ENCODE data around the gene TPX2. TPM values are rescaled to one million over a fixed set of nuclear protein-coding genes. Genes with fewer than 3 reads are reported as not detected.

Gene TPX2
- total RNA-seq, 6 experiments from 2014 or later, result 0.56 to 8.3 (median 2.8) TPM

DNA sequence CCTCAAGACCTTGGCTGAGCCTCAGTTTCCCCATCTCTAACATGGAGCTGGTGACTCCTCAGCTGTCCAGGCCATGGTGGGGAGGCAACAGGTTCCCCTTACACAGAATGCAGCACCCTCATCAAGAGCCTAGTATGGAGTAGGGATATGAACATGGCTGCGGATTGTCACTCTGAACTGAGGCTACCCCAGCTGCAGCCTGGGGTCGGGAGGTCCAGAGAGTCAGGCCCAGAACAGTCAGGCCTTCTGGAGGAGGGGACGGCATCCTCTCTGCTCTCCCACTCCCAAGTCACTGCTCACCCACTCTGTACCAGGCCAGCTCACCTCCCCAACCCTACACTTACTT lies 107.7 kb downstream of the TPX2 start:
- no peak for DNase-seq
- Histone ChIP-seq H3K4me1 (no peaks in the 10 kb centered on the region), H3K9me3 (no peaks in the 10 kb centered on the region), H3K4me3 (no peak overlapping the region), H3K27ac (no peak overlapping the region), H3K27me3 (no peaks in the 10 kb centered on the region), H3K36me3 (no peaks in the 10 kb centered on the region)
- intact Hi-C loops (cut with DNase I), result loop anchor here in 1 of 2 donors (10.0 kb wide), 1 partner anchor 248 kb away; no protein-coding TSS in a partner anchor
- no peak for ATAC-seq
- TF ChIP-seq POLR2A (IDR thresholded peaks at IDR 0.05), result no peak
- TF ChIP-seq, protein P1, sequence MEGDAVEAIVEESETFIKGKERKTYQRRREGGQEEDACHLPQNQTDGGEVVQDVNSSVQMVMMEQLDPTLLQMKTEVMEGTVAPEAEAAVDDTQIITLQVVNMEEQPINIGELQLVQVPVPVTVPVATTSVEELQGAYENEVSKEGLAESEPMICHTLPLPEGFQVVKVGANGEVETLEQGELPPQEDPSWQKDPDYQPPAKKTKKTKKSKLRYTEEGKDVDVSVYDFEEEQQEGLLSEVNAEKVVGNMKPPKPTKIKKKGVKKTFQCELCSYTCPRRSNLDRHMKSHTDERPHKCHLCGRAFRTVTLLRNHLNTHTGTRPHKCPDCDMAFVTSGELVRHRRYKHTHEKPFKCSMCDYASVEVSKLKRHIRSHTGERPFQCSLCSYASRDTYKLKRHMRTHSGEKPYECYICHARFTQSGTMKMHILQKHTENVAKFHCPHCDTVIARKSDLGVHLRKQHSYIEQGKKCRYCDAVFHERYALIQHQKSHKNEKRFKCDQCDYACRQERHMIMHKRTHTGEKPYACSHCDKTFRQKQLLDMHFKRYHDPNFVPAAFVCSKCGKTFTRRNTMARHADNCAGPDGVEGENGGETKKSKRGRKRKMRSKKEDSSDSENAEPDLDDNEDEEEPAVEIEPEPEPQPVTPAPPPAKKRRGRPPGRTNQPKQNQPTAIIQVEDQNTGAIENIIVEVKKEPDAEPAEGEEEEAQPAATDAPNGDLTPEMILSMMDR (IDR thresholded peaks at IDR 0.05), result no peak
- 36% methylated on average over 2 of the region's 3 CpGs for WGBS (ENCODE audit: insufficient coverage, low coverage, low lambda C conversion rate, missing lambda C conversion rate)

DNA sequence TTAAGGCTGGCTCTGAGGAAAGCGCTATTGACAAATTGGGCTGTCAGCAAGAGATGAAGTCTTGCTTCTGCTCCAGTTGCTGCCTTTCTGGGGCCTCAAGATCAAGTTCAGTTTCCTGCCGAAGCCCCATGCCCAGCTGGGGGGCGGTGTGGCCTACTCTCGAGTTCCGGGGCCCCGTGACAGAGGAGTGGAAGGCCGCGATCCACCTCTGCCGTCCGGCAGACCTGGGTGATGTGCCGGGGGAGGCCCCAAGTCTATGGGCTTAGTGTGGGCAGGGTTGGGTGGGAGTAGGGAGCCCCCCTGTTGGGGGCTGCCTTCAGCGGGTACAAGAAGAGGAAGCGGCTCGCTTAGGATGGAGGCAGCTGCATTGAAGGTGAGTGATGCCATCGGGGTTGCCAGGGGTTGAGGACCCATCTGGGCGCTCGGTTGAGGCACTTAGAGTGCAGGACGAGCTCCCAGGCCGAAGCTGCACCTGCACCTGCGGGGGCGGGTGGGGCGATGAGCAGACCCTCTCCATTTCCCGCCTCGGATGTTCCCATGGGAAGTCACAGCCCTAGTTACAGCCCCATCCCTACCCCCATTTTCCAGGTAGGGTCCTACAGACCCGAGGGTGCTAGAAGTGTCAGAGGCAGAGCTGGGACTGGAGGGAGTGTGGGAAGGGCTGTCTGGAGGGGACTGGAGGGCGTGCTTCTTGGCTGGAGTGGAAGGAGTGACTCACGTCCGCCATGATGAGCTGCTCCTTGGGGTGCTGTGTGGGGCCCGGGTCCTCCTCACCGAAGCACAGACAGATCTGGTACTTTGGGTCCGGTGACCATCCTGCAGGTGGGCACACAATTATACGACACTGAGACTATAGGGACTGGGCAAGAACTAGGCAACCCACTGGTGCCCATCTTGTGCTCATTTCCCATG lies 109.3 kb downstream of the TPX2 start:
- intact Hi-C loops (cut with DNase I), result loop anchor here in 1 of 2 donors (10.0 kb wide), 1 partner anchor 246 kb away; no protein-coding TSS in a partner anchor
- WGBS (ENCODE audit: insufficient coverage, low coverage, low lambda C conversion rate, missing lambda C conversion rate), result 67% methylated on average over 9 of the region's 32 CpGs
- Histone ChIP-seq H3K36me3 (no peaks in the 10 kb centered on the region), H3K9me3 (no peaks in the 10 kb centered on the region), H3K4me1 (no peaks in the 10 kb centered on the region), H3K27ac (no peak overlapping the region), H3K27me3 (no peaks in the 10 kb centered on the region), H3K4me3 (no peak overlapping the region)
- TF ChIP-seq, protein P1 (IDR thresholded peaks at IDR 0.05), result no peak
- TF ChIP-seq POLR2A (IDR thresholded peaks at IDR 0.05), result no peak
- DNase-seq (no peak), ATAC-seq (no peak)

DNA sequence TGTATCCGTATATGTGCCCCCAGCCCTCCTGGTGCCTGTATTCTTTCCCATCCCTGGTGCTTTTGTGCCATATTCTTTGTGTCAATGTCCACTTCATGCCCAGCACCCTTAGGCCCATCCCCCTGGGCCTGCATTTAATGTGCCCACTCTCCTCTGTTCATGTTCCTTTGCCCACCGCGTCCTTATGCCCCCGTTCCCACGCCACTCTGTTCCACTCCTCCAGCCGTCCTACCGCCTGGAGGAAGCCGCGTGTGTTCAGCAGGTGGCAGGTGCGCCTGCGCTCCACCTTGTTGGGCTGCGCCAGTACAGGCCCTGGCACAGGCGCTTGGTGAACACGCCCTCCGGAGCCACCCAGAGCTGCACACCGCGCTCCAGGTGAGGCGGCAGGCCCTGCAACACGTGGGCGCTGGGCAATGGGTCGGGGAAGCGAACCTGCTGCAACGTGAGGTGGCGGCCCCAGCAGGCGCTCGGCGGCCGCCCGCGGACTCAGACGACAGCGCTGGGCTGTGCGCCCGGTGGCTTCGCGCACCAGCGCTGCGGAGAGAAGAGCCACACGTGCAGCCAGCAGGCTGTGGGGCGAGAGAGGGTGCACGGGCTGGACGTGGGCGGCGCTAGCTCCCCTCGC lies 110.3 kb downstream of the TPX2 start:
- no peaks in the 10 kb centered on the region for H3K4me1 ChIP-seq
- no peaks in the 10 kb centered on the region for H3K36me3 ChIP-seq
- TF ChIP-seq, protein P1 (IDR thresholded peaks at IDR 0.05), result no peak
- no peak for TF ChIP-seq POLR2A (IDR thresholded peaks at IDR 0.05)
- intact Hi-C loops (cut with DNase I), result loop anchor here in 1 of 2 donors (10.0 kb wide), 1 partner anchor 245 kb away; no protein-coding TSS in a partner anchor
- DNase-seq, result no peak
- WGBS (ENCODE audit: insufficient coverage, low coverage, low lambda C conversion rate, missing lambda C conversion rate), result 17% methylated on average over 29 of the region's 45 CpGs
- H3K27me3 ChIP-seq, result no peaks in the 10 kb centered on the region
- H3K4me3 ChIP-seq, result no peak overlapping the region
- no peaks in the 10 kb centered on the region for H3K9me3 ChIP-seq
- ATAC-seq, result no peak
- no peak overlapping the region for H3K27ac ChIP-seq

Small RNA genes within 50 kb of the gene (small RNA-seq; reads per million reads assigned to genes)
- 0 reads per million in 2 experiments for gene AL160175.1

Other genes starting within 250 kb of the TPX2 start
- gene HM13, start 224.8 kb upstream of the TPX2 start, total RNA-seq, result 100 to 1,000 TPM in 5 of 6 experiments, 10 to 100 TPM in 1; 78.1 to 141 (median 114) TPM
- gene ID1, start 134.0 kb upstream of the TPX2 start, total RNA-seq, result 100 to 1,000 TPM in 2 of 6 experiments, 10 to 100 TPM in 4; 12.9 to 300 (median 35.0) TPM
- not detected for gene COX4I2, start 101.4 kb upstream of the TPX2 start, total RNA-seq
- 10 to 100 TPM; 30.5 to 96.1 (median 63.4) TPM for gene BCL2L1, start 16.4 kb upstream of the TPX2 start, total RNA-seq
- gene MYLK2, start 80.1 kb downstream of the TPX2 start, total RNA-seq, result not detected
- gene FOXS1, start 106.3 kb downstream of the TPX2 start, total RNA-seq, result under 1 TPM in 2 of 6 experiments, not detected in 4; 0.15 to 0.31 TPM
- gene DUSP15, start 131.2 kb downstream of the TPX2 start, total RNA-seq, result 1 to 10 TPM in 1 of 6 experiments, under 1 TPM in 2, not detected in 3; 0.22 to 1.1 (median 0.42) TPM
- gene TTLL9, start 131.3 kb downstream of the TPX2 start, total RNA-seq, result not detected
- 1 to 10 TPM; 4.5 to 6.6 (median 4.9) TPM for gene PDRG1, start 212.8 kb downstream of the TPX2 start, total RNA-seq
- not detected for gene XKR7, start 228.9 kb downstream of the TPX2 start, total RNA-seq